ENCODE measurements around the gene CAMSAP2.

- TF ChIP-seq EZH2 (IDR thresholded peaks at IDR 0.05; ENCODE audit: borderline replicate concordance, low read depth, low read length, severe bottlenecking): no peak
- no peak for TF ChIP-seq CTCF (IDR thresholded peaks at IDR 0.05; ENCODE audit: extremely low read depth in 1 of 2, insufficient read depth in 1 of 2, low read depth in 1 of 2, low read length in 2 of 2)
- no peak for TF ChIP-seq POLR2AphosphoS5 (IDR thresholded peaks at IDR 0.05; ENCODE audit: insufficient read depth, low read depth, low read length)
- no peak for TF ChIP-seq POLR2A (IDR thresholded peaks at IDR 0.05; ENCODE audit: low read depth, low read length)
- no peak for TF ChIP-seq FOS (IDR thresholded peaks at IDR 0.05; ENCODE audit: borderline replicate concordance, insufficient read depth, low read length)
- TF ChIP-seq JUN (IDR thresholded peaks at IDR 0.05; ENCODE audit: borderline replicate concordance, insufficient read depth, insufficient read length, low read depth): no peak
- TF ChIP-seq MAX (IDR thresholded peaks at IDR 0.05; ENCODE audit: insufficient read depth, insufficient read length): no peak
- no peak for TF ChIP-seq MYC (IDR thresholded peaks at IDR 0.05; ENCODE audit: low read depth, low read length)
- no peak for TF ChIP-seq GATA2 (IDR thresholded peaks at IDR 0.05; ENCODE audit: insufficient read depth, insufficient read length, low read depth, low read length)
Observed at GRCh38 chr1:200733907-200734306, 4.8 kb upstream of the CAMSAP2 start.

Measured in endothelial cell of umbilical vein (primary cell).